ENCODE measurements around the gene PCDHB4. TPM values are rescaled to one million over a fixed set of nuclear protein-coding genes. Genes with fewer than 3 reads are reported as not detected.
A peak's percentile ranks its signal among the peaks of the same experiment; 100 is the strongest.

The PCDHB4 gene
- total and polyA plus RNA-seq, 2 of the 13 experiments (the other 11 are each of a cell fraction or from before 2014, with no cell fraction given) = 0.08 to 0.13 TPM

DNA sequence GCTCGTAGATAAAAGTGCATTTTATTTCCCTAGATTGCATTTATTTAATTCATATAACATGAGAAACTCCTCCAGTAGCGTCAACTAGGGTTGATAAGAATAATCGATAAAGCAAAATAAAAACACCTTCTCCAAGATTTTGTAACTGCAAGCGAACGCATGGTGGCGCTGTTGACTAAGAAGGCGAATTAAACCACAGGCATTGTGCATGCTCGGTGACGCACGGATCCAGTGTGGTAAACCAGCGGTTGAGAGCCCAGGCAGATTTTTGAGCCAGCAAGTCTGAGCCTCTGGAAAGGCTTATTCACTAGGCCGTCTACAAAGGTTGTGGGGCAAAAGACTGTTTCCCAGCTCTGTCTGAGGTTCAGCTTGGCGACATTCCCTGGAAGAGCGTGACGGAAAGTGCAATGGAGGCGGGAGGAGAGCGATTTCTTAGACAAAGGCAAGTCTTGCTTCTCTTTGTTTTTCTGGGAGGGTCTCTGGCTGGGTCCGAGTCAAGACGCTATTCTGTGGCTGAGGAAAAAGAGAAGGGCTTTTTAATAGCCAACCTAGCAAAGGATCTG, 21.3 kb upstream of the PCDHB4 start, which contains the start of gene PCDHB3:
Gene PCDHB3 (plus strand): TSS at position 231 of the 563 bp plus-strand sequence. CDS start 177 bp downstream, at position 408.
- Histone ChIP-seq H3K79me2 (ENCODE audit: insufficient read depth, low read length) (no peaks in the 10 kb centered on the region), H3K27ac (ENCODE audit: extremely low read length, insufficient read depth, low read length) (no peak within 1 kb of the TSS), H3K36me3 (replicated peaks in 1 of 2; ENCODE audit: control insufficient read depth in 1 of 2, insufficient read depth in 2 of 2, low read length in 2 of 2) (no peaks in the 10 kb centered on the region), H3K27me3 (ENCODE audit: control insufficient read depth in 1 of 2, insufficient read depth in 2 of 2, low read length in 2 of 2) (no peaks in the 10 kb centered on the region), H3K9me3 (ENCODE audit: low read length) (no peaks in the 10 kb centered on the region), H3K4me3 (replicated peaks in 1 of 3; ENCODE audit: insufficient read depth in 1 of 3, low read depth in 2 of 3, low read length in 3 of 3) (no peak within 1 kb of the TSS), H3K4me1 (ENCODE audit: insufficient read depth, low read length) (no peaks in the 10 kb centered on the region; the same call in 1 of the 2 replicates), H2AFZ (ENCODE audit: low read length) (no peak within 1 kb of the TSS), H4K20me1 (ENCODE audit: insufficient read depth, low read length) (no peaks in the 10 kb centered on the region), H3K4me2 (ENCODE audit: low read depth, low read length) (no peak within 1 kb of the TSS), H3K9ac (ENCODE audit: insufficient read depth, low read depth, low read length) (no peak within 1 kb of the TSS)
- FAIRE-seq = no peak
- 79% methylated on average over 19 of the region's 19 CpGs for WGBS (ENCODE audit: low lambda C conversion rate)
- BruUV-seq (replicated peaks) = no TSS peak
- peak; percentile 21 for DNase-seq (ENCODE audit: low spot score)
- POLR2A ChIA-PET = no interaction called here
- ATAC-seq = no peak
- no peak for TF ChIP-seq ZNF556 (CRISPR knock-in tag; IDR thresholded peaks at IDR 0.05; ENCODE audit: borderline replicate concordance)
- TF ChIP-seq, protein P1, sequence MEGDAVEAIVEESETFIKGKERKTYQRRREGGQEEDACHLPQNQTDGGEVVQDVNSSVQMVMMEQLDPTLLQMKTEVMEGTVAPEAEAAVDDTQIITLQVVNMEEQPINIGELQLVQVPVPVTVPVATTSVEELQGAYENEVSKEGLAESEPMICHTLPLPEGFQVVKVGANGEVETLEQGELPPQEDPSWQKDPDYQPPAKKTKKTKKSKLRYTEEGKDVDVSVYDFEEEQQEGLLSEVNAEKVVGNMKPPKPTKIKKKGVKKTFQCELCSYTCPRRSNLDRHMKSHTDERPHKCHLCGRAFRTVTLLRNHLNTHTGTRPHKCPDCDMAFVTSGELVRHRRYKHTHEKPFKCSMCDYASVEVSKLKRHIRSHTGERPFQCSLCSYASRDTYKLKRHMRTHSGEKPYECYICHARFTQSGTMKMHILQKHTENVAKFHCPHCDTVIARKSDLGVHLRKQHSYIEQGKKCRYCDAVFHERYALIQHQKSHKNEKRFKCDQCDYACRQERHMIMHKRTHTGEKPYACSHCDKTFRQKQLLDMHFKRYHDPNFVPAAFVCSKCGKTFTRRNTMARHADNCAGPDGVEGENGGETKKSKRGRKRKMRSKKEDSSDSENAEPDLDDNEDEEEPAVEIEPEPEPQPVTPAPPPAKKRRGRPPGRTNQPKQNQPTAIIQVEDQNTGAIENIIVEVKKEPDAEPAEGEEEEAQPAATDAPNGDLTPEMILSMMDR (CRISPR knock-in tag; IDR thresholded peaks at IDR 0.05) = peak; percentile 38
- in situ Hi-C loops (cut with HindIII; ENCODE audit: extremely low pct_ligation_motif_present, low pct_unique_long_range_greater_than_20kb) = no loop called here
- intact Hi-C loops (cut with micrococcal nuclease; ENCODE audit: unreplicated experiment) = no loop called here
- CTCF ChIA-PET (ENCODE audit: low intra/inter-chr PET ratio, low total read pairs) = no interaction called here

- no TSS peak for BruUV-seq (replicated peaks)
- no peak for ATAC-seq
- ChIA-PET POLR2A (no interaction called here), CTCF (ENCODE audit: low intra/inter-chr PET ratio, low total read pairs) (no interaction called here)
- Histone ChIP-seq H3K9me3 (ENCODE audit: low read length) (no peaks in the 10 kb centered on the region), H3K79me2 (ENCODE audit: insufficient read depth, low read length) (no peaks in the 10 kb centered on the region), H4K20me1 (ENCODE audit: insufficient read depth, low read length) (no peaks in the 10 kb centered on the region), H3K4me2 (ENCODE audit: low read depth, low read length) (no peak overlapping the region), H3K27ac (ENCODE audit: extremely low read length, insufficient read depth, low read length) (no peak overlapping the region), H3K4me3 (replicated peaks in 1 of 3; ENCODE audit: insufficient read depth in 1 of 3, low read depth in 2 of 3, low read length in 3 of 3) (no peak overlapping the region), H3K4me1 (ENCODE audit: insufficient read depth, low read length) (no peaks in the 10 kb centered on the region; the same call in 1 of the 2 replicates), H3K27me3 (ENCODE audit: control insufficient read depth in 1 of 2, insufficient read depth in 2 of 2, low read length in 2 of 2) (no peaks in the 10 kb centered on the region), H3K36me3 (replicated peaks in 1 of 2; ENCODE audit: control insufficient read depth in 1 of 2, insufficient read depth in 2 of 2, low read length in 2 of 2) (no peaks in the 10 kb centered on the region), H3K9ac (ENCODE audit: insufficient read depth, low read depth, low read length) (no peak overlapping the region), H2AFZ (ENCODE audit: low read length) (no peak overlapping the region)
- in situ Hi-C loops (cut with HindIII; ENCODE audit: extremely low pct_ligation_motif_present, low pct_unique_long_range_greater_than_20kb) (no loop called here), intact Hi-C loops (cut with micrococcal nuclease; ENCODE audit: unreplicated experiment) (no loop called here)
- no peak for FAIRE-seq
- no peak for DNase-seq (ENCODE audit: low spot score)
- 88% methylated on average over 19 of the region's 20 CpGs for WGBS (ENCODE audit: low lambda C conversion rate)
- TF ChIP-seq ZNF337 (CRISPR knock-in tag; IDR thresholded peaks at IDR 0.05; ENCODE audit: borderline replicate concordance, low read depth) = no peak
- TF ChIP-seq ZNF362 (CRISPR knock-in tag; IDR thresholded peaks at IDR 0.05; ENCODE audit: borderline replicate concordance) = no peak
- no peak for TF ChIP-seq MEIS2 (CRISPR knock-in tag; IDR thresholded peaks at IDR 0.05)
- no peak for TF ChIP-seq HDAC2 (CRISPR knock-in tag; IDR thresholded peaks at IDR 0.05)
- no peak for TF ChIP-seq ZFX (CRISPR knock-in tag; IDR thresholded peaks at IDR 0.05; ENCODE audit: low read depth)
- TF ChIP-seq CCAR2 (optimal IDR thresholded peaks at IDR 0.05; ENCODE audit: low read depth, low read length) = no peak
- no peak for TF ChIP-seq ZNF562 (CRISPR knock-in tag; IDR thresholded peaks at IDR 0.05; ENCODE audit: borderline replicate concordance)
- no peak for TF ChIP-seq ZNF264 (CRISPR knock-in tag; IDR thresholded peaks at IDR 0.05)
- TF ChIP-seq ZNF431 (CRISPR knock-in tag; IDR thresholded peaks at IDR 0.05; ENCODE audit: borderline replicate concordance, low read depth) = no peak
- no peak for TF ChIP-seq ZNF761 (CRISPR knock-in tag; conservative IDR thresholded peaks at IDR 0.05)
- TF ChIP-seq PBX2 (CRISPR knock-in tag; IDR thresholded peaks at IDR 0.05) = no peak
These were observed 20.6 kb upstream of the PCDHB4 start for GRCh38 chr5:141101059-141101458.
